Mucosa of descending colon (tissue), 3 donors: ENCODE measurements around the gene CFAP70. TPM values are rescaled to one million over a fixed set of nuclear protein-coding genes. Genes with fewer than 3 reads are reported as not detected.
A peak's percentile ranks its signal among the peaks of the same experiment; 100 is the strongest.

Experiments used
- ATAC-seq: fragments of 200-7000 bp; cut with Tn5 transposase; one replicate; pipeline ENCODE4 v1.9.1; 2020; ENCODE audit warnings: mild to moderate bottlenecking, moderate library complexity
- DNase-seq, 3 donors: peaks; one replicate each; pipeline ENCODE4 v3.0.0-alpha.2; 2020
- H3K36me3 ChIP-seq: fragments of 200-600 bp; one replicate; pipeline ENCODE4 v1.8.0; 2021; ENCODE audit warnings: low read depth, mild to moderate bottlenecking
- H3K4me1 ChIP-seq: fragments of 200-600 bp; one replicate; pipeline ENCODE4 v1.8.0; 2021; ENCODE audit warnings: low read depth, mild to moderate bottlenecking
- H3K4me3 ChIP-seq: fragments of 200-600 bp; one replicate; pipeline ENCODE4 v1.8.0; 2021; ENCODE audit warnings: mild to moderate bottlenecking
- H3K9me3 ChIP-seq: fragments of 200-600 bp; one replicate; pipeline ENCODE4 v1.8.0; 2021; ENCODE audit warnings: mild to moderate bottlenecking
- intact Hi-C, 2 donors: fragments of 100-400 bp; cut with DNase I in 1 of 2; cut with micrococcal nuclease in 1 of 2; formaldehyde crosslinking; loops; one replicate each; pipeline versions ENCODE4 v1.11.0 to v1.11.1; 2022; cut with DNase I, micrococcal nuclease
- total RNA-seq, 3 donors: library from RNA; stranded (reverse); fragmentation: NEBNext Ultra II Directional in 2 of 3; extraction: Animal tissue kit (Norgen Biotek cat#: 25700) in 2 of 3; gene quantifications; one replicate each; pipeline versions ENCODE4 v1.2.1 to v1.2.4, GENCODE V29; 2021 to 2023
- TF ChIP-seq, protein P1 (sequence below): fragments of 200-600 bp; IDR thresholded peaks from one replicate; pipeline ENCODE4 v1.8.0; 2022; ENCODE audit warnings: antibody characterized with exemption, mild to moderate bottlenecking
- donor health status: DM: no; HTN: no; CAD: no; lungs with moderate emphysema.
- donor health status: DM: no; HTN: no; CAD: no.
- donor health status: DM: no; HTN: yes; CAD: no.

The CFAP70 gene
- total RNA-seq, 3 donors from 2014 or later: 0.94 to 2.0 (median 1.2) TPM

DNA sequence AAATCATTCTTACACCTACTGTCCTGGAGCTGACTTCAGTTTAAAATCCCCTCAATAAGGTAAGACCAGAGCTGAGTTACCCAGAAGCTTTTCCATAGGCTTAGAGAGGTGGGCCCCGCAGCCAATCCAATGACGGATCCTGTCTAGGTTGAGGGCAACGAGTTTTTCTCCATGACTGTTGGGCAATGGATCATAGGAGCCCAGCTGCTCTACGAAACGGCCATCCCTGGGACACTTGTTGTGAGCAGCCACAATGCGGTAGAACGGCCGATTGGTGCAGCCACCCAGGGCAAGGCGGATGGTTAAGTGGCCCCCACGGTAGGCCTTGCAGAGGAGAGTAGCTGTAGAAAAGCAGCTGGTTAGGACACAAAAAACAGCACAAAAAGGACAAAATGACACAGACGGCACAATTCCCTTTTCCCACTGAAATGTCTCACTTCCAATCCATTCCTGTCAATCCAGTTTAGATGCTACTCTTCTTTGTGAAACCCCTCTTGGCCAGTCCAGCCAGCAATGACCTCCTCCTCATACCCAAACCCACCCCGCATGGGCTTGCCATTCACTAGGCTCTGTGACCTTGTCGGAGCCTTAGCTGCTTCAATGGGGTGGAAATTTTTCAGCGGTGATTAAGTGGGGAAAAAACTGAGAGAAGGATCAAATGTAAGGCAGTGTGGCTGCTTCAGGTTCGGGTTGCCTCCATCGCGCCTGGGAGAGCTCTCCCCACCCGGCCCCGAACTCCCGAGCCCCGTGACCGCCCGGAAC lies 106.8 kb downstream of the CFAP70 start:
- ATAC-seq: peak; percentile 78
- no peaks in the 10 kb centered on the region for H3K36me3 ChIP-seq
- intact Hi-C loops: loop anchor here in 1 of 2 donors (5.0 kb wide), 1 partner anchor 160 kb away; the partner anchor contains the start of gene ANXA7
- peak overlapping the region; percentile 60 for H3K4me3 ChIP-seq
- TF ChIP-seq, protein P1, sequence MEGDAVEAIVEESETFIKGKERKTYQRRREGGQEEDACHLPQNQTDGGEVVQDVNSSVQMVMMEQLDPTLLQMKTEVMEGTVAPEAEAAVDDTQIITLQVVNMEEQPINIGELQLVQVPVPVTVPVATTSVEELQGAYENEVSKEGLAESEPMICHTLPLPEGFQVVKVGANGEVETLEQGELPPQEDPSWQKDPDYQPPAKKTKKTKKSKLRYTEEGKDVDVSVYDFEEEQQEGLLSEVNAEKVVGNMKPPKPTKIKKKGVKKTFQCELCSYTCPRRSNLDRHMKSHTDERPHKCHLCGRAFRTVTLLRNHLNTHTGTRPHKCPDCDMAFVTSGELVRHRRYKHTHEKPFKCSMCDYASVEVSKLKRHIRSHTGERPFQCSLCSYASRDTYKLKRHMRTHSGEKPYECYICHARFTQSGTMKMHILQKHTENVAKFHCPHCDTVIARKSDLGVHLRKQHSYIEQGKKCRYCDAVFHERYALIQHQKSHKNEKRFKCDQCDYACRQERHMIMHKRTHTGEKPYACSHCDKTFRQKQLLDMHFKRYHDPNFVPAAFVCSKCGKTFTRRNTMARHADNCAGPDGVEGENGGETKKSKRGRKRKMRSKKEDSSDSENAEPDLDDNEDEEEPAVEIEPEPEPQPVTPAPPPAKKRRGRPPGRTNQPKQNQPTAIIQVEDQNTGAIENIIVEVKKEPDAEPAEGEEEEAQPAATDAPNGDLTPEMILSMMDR: no peak
- H3K9me3 ChIP-seq: no peaks in the 10 kb centered on the region
- peaks cover 25% of the 10 kb centered on the region for H3K4me1 ChIP-seq
- DNase-seq: peak in 2 of 3 donors; percentile 9 to 37

DNA sequence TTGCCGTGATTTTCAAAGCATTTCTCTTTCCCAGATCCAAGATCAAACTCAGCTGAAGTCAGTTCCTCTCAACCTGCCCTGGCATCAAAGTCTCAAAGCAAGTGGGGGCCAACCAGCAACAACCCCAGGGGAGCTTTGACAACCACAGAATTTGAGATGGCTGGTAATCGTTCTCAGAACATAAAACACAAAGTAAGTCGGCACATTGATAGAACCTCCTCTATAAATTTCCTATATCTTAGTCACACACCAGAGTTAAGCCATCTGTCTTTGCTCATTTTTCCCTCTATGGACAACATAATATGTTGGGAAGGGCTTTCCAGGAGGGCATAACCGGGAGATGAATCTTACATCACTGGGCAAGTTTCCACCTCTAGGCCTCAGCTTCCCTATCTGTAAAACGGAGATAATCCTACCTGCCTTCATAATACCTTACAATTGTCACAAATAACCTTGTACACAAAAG lies 110.4 kb downstream of the CFAP70 start:
- DNase-seq (no peak), ATAC-seq (no peak)
- H3K36me3 ChIP-seq: no peaks in the 10 kb centered on the region
- no peaks in the 10 kb centered on the region for H3K9me3 ChIP-seq
- intact Hi-C loops: no loop called here
- H3K4me3 ChIP-seq: no peak overlapping the region
- peaks cover 22% of the 10 kb centered on the region for H3K4me1 ChIP-seq
- TF ChIP-seq, protein P1: no peak

GRCh38 chr10:73247509-73248258 lies 111.0 kb downstream of the CFAP70 start:
- DNase-seq: no peak
- no peak for ATAC-seq
- TF ChIP-seq, protein P1: no peak
- Histone ChIP-seq H3K9me3 (no peaks in the 10 kb centered on the region), H3K4me3 (peak overlapping the region; percentile 61), H3K4me1 (peaks cover 20% of the 10 kb centered on the region), H3K36me3 (no peaks in the 10 kb centered on the region)
- intact Hi-C loops: no loop called here

GRCh38 chr10:73246646-73247508 lies 111.8 kb downstream of the CFAP70 start, which contains the start of gene DNAJC9:
DNAJC9 (minus strand) TSS chr10:73247255; CDS start chr10:73247189, 66 bp downstream.
- H3K4me3 ChIP-seq: peak within 1 kb of the TSS; percentile 61
- ATAC-seq (peak; percentile 95), DNase-seq (peak; percentile 98 to 100 (median 100))
- TF ChIP-seq, protein P1: peak; percentile 22
- H3K36me3 ChIP-seq: no peaks in the 10 kb centered on the region
- no peaks in the 10 kb centered on the region for H3K9me3 ChIP-seq
- peaks cover 20% of the 10 kb centered on the region for H3K4me1 ChIP-seq
- intact Hi-C loops: no loop called here

- no peak for ATAC-seq
- Histone ChIP-seq H3K9me3 (no peaks in the 10 kb centered on the region), H3K4me3 (peak overlapping the region; percentile 61), H3K36me3 (peaks cover 5% of the 10 kb centered on the region), H3K4me1 (peaks cover 14% of the 10 kb centered on the region)
- intact Hi-C loops: no loop called here
- DNase-seq: no peak
- TF ChIP-seq, protein P1: no peak
Observed at GRCh38 chr10:73246322-73246645, 112.4 kb downstream of the CFAP70 start.
